Activated effector memory CD4-positive, alpha-beta T cell treated with Interleukin-2 at 50 U/mL for 16 hours (primary cell): Measurements from ENCODE around the gene TCF20.

Source experiments
- DNase-seq: peaks from one replicate; pipeline ENCODE4 v3.0.0-alpha.2; 2020

Gene TCF20

DNA sequence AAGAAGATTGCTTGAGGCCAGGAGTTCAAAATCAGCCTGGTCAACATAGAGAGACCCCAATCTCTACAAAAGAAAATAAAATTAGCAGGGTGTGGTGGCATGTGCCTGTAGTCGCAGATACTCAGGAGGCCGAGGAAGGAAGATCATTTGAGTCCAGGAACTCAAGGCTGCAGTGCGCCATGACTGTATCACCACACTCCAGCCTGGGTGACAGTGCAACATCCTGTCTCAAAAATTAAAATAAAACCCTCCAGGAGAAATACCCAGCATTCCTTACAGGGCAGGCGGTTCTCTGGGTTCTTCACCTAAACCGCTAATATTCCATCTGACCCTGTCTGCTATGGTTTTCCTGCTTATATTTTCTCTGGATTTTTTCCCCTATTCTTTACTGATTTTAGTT lies 13.5 kb downstream of the TCF20 start:
- DNase-seq: no peak

DNA sequence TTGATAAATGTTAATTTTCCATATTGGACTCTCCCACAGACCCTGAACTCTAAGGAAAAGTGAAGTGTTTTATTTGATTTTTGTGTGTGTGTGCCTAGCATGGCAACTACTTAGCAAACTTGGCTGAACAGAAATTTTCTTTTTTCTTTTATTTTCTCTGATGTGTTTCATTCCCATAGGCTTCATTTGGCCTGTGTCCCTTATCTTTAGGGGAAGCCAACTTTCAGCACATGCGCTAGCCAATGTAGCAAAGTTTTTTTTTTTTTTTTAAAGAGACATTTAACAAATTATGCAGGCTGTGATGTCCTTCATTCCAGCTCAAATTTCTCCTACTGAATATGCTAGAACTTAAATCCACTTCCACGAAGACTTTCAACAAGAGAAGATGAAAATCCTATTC lies 14.2 kb downstream of the TCF20 start:
- DNase-seq: no peak

DNA sequence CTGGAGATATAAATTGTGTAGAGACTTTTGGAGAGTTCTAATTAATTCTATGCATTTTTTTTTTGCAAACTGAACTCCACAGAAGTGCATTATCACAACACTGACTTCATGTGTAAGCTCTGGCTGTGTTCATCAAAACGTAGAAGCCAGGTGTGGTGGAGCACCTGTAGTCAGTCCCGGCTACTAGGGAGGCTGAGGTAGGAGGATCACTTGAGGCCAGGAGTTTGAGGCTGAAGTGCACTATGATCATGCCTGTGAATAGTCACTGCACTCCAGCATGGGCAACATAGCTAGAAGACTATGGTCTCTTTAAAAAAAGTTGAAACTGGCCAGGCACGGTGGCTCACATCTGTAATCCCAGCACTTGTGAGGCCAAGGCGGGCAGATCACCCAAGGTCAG lies 20.6 kb downstream of the TCF20 start:
- DNase-seq: no peak

DNA sequence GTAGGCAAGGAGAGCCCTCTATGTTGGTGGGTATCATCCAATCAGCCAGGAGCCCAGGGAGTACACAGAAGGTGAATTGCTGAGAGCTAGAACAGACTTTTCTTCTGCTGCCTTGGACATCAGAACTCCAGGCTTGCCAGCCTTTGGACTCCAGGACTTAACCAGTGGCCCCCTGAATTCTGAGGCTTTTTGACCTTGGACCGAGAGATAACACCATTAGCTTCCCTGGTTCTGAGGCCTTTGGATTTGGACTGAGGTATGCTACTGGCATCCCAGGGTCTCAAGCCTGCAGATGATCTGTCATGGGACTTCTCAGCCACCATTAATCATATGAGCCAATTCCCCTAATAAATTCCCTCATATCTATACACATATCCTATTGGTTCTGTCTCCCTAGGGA lies 21.5 kb downstream of the TCF20 start:
- DNase-seq: no peak

DNA sequence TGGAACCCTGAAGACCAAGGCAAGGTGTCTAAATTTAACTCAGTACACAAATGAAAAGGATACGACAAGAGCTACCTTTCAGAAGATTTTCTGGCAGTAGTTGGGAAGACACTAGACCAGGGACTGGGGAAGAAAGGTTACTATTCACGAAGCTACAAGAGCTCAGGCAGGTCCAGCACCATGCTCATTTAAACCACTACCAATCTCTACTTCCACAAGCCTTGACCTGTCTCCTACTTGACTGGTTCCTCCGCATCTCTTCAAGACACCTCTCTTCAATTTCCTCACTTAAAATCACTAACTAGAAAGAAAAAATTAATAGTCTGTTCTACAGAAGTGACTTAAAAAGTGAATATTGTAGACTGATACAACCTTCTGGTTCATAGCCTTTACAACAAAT lies 22.9 kb downstream of the TCF20 start:
- no peak for DNase-seq

- DNase-seq: no peak
Observed at GRCh38 chr22:42243802-42244060, 26.7 kb downstream of the TCF20 start.

- DNase-seq: no peak
Observed at GRCh38 chr22:42236848-42237247, 33.6 kb downstream of the TCF20 start.

- DNase-seq: no peak
Observed at GRCh38 chr22:42236268-42236667, 34.2 kb downstream of the TCF20 start.

DNA sequence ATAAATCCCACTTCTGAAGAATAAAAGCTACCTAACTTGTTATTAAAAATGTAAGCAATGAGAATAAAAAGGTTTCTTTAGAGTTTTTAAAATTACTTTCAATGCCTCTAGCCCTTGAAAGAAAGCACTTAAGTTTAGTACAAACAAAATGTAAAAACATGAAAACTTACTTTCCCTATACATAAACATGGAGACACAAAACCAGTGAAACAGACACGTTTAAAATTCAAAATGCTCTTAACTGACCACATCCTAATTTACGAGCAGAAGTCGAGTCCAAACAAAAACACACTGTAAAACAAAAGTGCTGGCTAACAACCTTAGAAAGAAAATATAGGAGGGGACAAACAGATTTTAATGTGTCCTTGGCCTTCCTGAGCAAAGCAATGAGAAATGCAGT lies 36.6 kb downstream of the TCF20 start:
- DNase-seq: no peak

GRCh38 chr22:42231929-42232328 lies 38.5 kb downstream of the TCF20 start:
- no peak for DNase-seq

- DNase-seq: no peak
Observed at GRCh38 chr22:42229455-42230149, 40.9 kb downstream of the TCF20 start.

GRCh38 chr22:42228483-42228882 lies 42.0 kb downstream of the TCF20 start:
- no peak for DNase-seq

DNA sequence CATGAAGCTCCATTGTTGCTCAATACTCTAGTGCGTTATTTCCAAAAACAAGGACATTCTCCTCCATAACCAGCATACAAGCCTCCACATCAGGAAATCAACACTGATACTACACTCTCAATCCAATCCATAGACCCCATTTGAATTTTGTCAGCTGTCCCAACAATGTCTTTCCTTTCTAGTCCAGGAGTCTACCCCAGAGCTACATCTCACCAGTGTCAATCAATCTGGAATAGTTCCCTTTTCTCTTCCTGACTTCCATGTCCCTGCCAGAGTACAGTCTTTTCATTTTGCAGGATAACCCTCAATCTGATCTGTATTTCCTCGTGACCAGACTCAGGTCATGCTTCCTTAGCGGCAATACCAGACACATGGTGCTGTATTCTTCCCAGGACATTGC lies 43.0 kb downstream of the TCF20 start:
- no peak for DNase-seq

- DNase-seq: no peak
Observed at GRCh38 chr22:42225841-42226240, 44.6 kb downstream of the TCF20 start.

- DNase-seq: no peak
Observed at GRCh38 chr22:42222140-42222539, 48.3 kb downstream of the TCF20 start.
